Amniotic epithelial cell (primary cell): ENCODE data around the gene PRKG1.

ENCODE experiments used
- DNase-seq: peaks from one replicate; pipeline ENCODE4 v3.0.0-alpha.2; 2010; ENCODE audit warnings: low read depth

The PRKG1 gene

DNA sequence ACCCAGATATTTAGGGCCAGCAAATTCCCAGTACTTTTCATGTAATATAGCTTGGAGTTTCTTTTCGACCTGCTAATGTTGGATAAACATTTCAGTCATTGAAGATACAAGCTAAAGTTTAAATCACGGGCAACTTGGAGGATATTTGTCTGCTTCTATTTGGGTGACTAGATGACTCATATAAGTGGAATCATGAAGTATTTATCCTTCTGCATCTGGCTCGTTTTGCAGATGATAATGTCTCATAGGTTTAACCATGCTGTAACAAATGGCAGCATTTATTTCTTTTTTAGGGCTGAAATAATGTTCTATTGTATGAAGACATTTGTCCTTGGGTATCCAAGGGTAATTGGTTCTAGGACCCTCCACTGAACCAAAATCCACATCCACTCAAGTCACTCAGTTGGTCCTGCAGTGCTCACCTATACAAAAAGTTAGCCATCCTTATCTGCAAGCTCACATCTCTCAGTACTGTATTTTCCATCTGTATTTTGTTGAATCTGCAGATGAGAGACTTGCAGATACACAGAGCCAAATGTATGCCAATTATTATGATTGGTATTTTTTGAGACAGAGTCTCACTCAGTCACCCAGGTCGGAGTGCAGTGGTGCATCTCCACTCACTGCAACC, 812.3 kb downstream of the PRKG1 start:
- peak; percentile 33 for DNase-seq

DNA sequence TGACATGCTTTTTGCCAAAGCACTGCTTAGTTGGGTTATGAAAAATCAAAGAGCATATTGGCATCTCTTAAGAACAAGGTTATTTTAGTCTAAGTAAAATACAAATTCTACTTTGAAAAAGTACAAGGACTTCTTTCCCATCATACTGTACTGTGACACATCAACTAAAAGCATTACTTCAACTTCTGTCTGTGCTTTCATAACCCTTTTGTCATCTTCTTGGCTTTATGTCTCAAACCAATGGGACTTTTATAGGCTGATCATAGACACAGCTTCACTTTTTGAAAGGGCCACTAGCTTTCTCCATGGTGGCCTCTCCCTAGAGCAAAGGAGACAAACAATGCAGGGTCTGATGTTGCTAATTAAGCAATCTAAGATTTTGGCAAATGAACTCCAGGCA, 814.0 kb downstream of the PRKG1 start:
- DNase-seq, result no peak

DNA sequence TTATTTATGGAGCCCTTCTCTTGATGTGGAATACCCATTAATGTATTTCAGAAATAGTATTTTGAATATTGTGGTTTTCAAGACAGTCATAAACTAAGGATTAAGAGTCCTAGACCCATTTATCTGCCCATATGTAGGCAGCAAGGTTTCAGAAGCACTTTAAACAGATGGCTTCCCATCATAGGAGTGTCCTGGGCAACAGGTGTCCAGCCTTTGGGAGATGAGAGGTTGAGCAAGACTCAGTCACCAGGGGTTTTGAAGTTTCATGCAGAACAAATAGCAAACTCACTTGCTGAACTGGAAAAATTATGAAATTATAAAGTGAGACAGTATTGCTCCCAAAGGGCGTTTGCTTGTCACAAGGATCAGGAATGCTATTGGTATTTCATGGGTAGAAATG, 818.0 kb downstream of the PRKG1 start:
- DNase-seq, result no peak

DNA sequence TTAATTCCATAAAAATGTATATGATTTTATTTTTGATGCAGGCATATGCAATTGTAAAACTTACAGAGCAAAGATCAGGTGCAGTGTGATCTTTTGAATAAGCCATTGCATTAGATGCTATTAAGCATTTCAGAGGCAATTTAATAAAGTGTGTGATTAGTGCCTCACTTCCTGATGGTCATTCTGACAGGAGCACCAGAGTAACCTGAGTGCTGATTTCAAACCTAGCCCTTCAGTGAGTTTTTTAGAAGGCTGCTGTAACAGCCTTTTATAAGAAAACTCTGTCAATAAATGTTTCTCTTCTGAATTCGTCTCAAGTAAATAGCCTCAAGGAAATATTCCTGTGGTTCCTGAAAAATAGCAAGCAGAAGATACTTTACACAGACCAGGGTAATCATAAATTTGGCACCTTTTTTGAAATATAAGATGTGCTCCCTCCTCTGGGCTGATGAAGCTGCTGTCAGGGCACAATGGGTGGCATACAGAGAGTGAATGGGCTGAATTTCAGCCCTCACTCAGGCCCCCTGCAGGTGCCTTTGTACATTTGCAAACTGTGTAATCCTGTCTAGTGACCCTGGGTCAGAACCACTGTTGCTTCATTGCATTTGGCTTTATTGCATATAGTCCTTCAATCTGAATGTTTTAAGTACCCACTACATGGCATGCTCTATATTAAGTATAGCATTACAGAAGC, 818.8 kb downstream of the PRKG1 start:
- DNase-seq, result peak; percentile 26

DNA sequence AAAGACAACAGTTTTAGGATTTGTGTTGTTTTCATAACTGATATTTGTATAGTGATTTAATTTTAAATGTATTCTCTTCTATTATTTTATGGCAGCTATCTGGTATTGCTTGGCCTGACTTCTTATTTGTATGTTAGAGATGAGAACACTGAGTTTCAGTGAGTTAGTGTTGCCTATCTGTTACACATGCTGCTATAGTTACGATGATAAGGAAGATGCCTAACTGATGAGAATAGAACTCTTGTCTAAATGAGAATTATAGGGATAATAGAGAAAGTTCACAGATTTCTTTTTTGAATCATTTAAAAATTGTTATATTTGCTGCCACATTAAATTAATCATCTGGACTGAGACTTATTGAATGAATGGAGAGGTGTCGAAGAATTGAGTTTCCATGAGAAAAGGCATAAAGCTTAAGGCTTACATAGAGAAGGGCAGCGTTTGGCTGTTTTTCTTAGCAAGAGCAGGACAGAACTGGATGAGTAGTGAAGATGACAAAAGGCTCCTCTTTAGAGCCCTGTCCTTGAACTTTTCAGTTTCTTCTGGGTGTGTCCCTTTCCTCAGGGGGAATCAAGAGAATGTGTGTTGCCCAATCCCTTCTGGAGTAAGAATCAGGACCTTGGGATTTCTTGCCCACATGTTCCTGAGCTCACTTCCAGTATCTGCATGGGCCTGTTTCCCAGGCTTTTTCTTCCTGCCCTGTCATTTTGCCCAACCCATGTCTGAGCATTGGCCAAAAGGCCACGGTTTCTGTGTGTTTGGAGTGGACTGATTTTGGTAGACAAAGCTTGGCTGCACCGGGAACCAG, 820.7 kb downstream of the PRKG1 start:
- DNase-seq, result peak; percentile 90

DNA sequence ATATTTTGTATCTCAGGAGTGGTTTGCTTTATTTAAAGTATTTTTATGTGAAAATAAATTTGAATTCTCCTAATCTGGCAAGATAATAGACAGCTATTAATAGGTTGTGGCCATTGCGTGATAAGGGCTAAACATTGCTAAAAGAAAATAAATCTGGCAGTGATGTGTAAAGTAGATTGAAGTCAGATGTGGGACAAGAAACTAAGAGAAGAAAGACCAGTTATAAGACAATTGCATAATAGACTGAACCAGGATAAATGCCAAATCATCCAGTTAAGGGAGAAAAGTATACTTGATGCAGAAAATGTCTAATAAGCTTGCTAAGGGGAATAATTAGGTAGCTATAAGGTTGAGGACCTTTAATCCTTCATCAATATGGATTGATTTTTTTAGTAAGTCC, 822.6 kb downstream of the PRKG1 start:
- peak; percentile 30 for DNase-seq

DNA sequence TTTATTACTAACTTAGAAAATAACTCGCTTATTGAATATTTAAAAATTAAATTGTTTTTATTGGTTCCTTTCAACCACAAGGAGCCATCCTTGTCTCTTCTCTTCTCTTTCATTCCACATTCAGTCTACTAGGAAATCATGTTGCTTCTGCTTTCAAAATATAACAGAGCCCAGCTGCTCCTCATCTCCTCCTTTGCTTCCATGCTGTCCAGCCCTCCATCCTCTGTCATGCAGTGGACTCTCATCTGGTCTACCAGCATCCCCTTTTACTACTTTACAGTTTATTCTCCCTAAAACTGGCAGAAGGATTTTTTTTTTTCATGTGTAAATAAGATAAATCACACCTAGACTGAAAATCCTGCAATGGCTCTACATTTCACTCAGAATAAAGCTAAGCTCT, 823.3 kb downstream of the PRKG1 start:
- no peak for DNase-seq

DNA sequence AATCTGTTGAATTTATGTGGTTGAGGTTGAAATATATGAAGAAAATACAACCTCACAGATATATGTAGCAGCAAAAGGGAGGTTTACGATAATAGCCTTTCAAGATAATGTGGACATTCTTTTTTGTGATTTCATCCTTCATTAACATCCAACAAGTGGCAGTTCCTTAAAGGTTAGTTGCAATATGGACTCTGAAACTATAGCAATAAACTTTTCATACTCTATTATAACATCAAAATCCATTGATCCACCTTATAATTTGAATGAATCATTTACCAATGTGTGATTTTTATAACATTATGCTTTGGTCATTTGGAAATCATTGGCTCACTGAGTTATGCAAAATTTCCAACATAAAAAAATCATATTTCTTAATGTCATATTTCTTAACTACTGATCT, 825.9 kb downstream of the PRKG1 start:
- no peak for DNase-seq

DNA sequence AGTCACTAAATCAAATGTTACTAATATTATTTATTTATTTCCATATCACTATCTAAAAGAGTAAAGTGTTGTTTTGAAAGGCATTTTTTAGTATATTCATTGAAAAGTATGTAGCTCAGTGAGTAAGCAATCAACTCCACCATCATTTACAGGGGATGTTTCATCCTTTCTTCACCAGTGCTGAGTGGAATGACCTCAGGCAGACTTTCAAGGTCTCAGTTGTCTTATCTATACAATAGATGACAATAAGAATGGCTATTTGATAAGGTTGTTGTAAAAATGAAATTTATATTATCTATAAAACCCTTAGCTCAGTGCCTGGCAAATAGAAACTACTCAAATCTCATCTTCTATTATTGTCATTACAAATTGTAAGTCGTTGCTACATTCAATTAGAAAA, 829.4 kb downstream of the PRKG1 start:
- DNase-seq, result no peak

DNA sequence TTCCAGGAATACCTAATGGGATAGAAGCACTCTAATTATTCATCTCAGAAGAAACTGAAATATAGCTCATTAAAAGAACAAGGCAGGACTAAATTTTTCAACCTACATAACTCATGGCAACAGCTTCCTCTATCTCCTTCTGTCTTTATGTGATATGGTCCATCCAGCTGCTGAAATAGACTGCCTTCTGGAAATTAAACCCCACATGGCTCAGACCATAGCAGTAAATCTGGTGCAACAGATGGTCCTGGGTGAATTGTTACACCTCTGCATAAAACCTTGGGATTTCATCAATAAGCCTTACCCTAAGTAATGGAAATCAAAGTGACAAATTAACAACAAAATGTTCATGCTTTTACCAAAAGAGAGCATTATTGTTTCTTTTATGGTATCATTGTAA, 830.7 kb downstream of the PRKG1 start:
- no peak for DNase-seq

DNA sequence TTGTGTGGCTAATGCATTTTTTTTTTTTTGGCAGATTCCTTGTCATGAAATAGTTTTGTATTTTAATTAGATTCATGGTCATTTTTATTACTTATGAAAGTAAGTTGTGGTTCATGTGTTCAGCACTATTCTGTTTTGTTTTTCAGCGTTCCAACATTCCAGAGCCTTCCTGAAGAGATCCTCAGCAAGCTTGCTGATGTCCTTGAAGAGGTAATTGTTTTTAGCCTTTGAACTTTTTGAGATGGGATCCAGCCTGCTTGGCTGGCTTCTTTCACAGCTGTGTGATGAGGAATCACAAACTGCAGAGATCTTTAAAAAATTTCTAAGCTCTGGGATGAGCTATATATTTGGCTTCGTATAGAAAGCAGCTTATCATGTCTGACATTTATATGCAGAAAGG, 833.1 kb downstream of the PRKG1 start:
- DNase-seq, result no peak

DNA sequence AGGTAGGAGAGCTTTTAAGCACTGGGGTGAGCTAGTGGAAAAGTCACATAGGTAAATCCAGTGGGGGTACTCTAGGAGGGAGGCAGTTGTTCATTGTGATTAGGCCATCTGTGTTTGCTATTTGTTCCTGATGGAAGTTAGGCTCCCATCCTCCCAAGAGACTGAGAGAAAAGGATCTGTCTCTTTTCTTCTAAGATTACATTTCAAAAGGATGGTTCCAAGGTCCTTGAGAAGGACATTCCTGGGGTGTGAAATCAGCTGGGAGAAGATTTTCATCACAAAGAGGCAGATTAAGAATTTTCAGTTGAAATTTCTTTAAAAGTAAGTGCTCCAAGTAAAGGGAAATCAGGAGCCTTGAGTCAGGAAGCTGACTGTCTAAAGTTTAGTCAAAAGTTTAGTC, 835.9 kb downstream of the PRKG1 start:
- DNase-seq, result peak; percentile 1

DNA sequence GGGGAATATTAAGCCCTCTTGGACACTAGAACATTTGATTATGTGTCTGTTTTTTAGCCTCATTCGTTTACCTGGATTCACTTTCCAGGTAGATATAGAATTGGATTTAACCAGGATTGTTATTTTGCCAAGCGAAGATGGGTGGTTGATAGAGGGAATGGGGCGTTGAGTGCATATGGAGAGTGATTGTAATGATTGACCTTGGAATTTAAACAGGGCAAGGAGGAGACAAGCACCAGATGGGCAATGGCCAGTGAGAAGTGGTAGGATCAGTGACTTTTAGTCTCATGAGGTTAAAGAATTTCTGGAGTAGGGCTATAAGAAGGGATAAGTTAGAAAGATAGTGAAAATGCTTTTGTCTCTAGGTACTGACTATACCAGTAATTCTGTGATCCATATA, 836.3 kb downstream of the PRKG1 start:
- no peak for DNase-seq

DNA sequence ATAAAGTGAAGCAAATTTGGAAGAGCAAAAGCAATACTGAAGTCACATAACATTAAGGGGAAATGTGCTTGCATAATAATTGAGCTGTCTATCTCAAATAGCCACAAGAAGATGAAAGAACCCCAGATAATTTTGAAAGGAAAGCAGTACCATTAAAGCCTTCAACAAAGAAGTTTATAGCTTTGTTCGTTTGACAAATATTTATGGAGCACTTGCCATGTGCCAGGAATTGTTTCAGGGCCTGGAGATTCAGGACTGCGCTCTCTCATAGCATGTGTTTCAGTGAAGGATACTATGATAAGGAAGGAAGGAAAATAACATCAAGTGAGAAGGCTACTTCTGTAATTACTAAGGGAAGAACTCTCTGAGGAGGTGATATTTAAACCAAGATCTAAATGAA, 837.4 kb downstream of the PRKG1 start:
- no peak for DNase-seq

DNA sequence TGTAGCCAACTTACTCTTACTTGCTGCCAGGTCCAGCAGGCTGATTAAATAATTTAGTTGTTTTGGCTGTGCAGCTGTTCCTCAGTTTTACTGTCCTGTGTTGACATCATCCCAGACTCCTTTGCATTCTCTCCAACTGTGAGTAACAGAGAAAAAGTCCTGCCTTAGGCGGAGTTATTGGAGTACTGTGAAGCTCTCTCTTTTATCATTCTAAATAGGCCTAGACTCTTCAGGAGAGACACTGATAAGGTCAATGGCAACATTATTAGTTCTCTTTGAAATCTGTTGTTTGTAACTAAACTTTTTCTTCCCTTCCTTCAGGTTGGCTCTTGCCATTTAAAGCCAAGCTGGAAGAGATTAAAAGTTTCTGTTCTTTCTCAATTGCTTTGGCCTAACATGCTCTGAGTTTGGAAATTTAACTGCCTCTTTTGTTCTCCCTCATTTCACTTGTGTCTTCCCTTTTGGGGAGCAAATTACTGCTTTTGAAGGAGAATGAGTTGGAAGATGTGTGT, 840.8 kb downstream of the PRKG1 start:
- DNase-seq, result no peak

DNA sequence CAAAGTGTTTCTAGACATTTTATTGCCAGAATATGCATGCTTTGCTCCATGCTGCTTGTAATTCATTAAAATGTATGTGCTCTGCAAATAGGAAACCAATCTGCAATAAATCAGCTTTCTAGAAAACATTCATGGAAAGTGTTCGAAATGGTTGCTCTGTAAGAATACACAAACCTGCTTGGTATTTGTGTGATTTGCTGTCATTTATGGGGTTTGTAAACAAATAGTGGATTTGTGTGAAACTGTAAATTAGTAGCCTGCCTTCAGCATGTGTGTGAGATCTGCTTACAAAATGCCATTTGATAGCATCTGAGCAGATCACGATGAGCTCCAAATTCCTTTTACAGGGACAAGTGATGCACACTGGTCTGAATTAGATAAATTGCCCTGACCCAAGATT, 844.2 kb downstream of the PRKG1 start:
- DNase-seq, result no peak

DNA sequence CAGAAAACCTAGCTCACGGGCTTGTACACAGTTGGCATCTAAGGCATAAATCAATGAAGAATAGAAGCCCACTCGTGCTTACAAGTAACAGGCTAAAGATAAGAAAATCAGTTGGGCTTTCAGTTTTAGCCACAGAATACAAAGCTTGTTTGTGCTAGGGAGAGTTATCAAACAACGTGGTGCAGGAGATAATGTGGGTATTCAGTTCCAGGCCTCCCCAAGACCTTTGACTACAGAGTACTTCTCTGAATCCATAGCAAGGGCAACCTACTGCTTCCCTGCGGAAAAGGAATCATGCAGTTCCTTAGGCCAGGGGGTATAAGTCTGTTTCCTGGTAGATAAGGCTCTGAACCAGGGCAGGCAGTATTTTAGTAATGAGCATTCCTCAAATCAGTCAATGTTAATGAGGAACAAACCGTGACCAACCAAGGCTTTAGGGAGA, 844.6 kb downstream of the PRKG1 start:
- peak; percentile 39 for DNase-seq

DNA sequence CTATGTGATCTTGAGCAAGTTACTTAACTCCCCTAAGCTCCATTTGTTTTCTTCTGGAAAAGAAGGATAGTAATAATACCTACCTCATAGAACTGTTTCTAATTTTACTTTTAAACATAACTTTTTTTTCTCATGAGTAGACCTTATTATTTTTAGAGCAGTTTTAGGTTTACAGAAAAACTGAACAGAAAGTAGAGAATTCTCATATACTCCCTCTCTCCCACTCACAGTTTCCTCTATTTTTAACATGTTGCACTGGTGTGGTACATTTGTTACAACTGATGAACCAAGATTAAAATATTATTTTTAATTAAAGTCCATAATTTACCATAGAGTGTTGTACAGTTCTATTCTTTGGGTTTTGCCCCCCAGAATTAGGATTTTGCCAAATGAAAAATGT, 846.4 kb downstream of the PRKG1 start:
- no peak for DNase-seq

DNA sequence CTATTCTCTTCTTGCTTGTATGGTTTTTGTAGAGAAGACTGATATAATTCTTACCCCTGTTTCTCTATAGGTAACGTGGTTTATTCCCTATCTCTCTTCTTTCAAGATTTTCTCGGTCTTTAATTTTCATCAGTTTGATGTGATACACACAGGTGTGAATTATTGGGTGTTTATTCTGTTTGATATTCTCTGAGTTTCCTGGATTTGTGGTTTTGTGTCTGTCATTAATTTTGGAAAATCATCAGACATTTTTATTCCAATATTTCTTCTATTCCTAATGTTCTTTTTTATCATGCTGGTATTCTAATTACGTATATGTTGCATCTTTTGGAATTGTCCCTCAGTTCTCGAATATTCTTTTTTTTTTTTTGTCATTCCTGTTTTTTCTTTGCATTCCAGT, 850.1 kb downstream of the PRKG1 start:
- no peak for DNase-seq

DNA sequence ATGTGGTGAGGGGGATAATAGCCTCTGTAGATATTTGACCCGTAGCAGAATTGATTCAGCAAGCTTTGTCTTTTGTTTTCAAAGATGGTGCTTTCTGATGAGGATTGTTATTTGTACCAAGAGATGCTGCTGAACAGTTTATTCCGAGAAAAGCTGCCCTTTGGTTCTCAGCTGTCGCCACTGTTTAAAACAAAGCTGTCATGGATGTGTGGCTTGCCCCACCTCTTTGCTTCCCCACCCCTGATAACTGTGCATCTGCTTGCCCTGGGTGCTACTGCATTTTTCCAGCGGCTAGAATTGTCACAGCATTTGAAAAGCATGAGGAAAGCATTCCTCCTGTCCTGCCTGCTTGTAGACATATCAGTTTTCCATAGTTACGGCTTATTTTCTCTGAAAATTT, 852.0 kb downstream of the PRKG1 start:
- no peak for DNase-seq

DNA sequence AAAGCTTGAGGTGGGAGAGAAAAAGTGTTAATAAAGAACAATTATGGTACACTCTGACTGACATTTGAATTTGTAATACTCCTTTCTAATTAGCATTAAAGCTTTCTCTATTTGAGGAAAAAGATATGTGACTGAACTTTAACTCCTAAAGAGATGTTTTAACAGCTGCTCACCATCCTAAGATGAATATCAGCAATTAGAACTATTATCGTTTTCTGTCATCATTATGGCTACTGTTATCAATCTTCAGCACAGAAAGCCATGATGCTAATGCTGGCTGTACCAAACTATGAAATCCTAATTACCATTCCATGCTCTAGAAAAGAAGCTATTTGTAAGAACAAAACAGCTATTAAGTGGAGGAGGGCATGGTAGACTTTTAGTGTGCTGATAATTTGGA, 853.9 kb downstream of the PRKG1 start:
- DNase-seq, result no peak

DNA sequence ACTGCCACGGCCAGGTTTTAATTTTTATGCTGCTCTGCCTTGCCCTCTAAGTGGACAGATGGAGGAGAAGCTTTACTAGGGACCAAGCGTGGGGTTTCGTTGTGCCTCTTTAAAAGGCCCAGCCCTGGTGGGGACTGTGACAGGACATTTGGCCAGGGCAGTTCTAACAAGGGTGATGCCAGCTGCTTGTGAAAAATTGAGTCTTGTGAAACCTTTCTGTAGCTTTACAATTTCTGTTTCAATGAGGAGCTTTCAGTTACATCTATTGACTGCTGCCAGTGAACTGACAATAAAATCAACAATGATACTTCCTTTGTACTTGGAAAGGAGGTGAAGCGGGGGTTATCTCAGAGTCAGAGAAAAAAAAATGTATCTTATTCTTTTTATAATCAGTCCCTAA, 858.2 kb downstream of the PRKG1 start:
- DNase-seq, result no peak

DNA sequence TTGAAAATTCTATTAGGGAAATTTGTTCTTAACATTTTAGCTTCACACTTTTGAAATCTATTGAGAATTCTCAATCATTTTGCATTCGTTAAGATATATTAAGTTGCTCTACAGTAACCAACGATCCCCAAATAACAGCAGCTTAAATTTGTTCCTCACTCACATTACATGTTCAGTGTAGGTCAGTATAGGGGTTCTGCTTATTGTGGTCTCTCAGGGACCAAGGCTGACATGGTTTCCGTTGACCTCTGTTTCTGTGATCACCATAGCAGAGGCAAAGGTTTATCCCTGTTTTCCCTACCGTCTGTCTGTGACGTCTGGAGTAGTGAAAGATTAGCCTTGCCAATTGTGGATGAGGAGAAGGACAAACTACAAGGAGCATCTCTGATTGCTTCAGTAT, 860.1 kb downstream of the PRKG1 start:
- DNase-seq, result no peak
